Left ventricle myocardium inferior (tissue), 1 donor: Measurements from ENCODE around the gene PIF1. TPM values are rescaled to one million over a fixed set of nuclear protein-coding genes. Genes with fewer than 3 reads are reported as not detected.

Source experiments
- DNase-seq: peaks from one replicate; pipeline ENCODE4 v3.0.0-alpha.2; 2020
- H3K27ac ChIP-seq: fragments of 200-600 bp; replicated peaks from 2 replicates; pipeline ENCODE4 v1.8.0; 2021
- H3K27me3 ChIP-seq: fragments of 200-600 bp; 2 replicates; pipeline ENCODE4 v1.8.0; 2021; ENCODE audit warnings: low read depth
- H3K36me3 ChIP-seq: fragments of 200-600 bp; 2 replicates; pipeline ENCODE4 v1.8.0; 2021
- H3K4me1 ChIP-seq: fragments of 200-600 bp; 2 replicates; pipeline ENCODE4 v1.8.0; 2021
- H3K4me3 ChIP-seq: fragments of 200-600 bp; 2 replicates; pipeline ENCODE4 v1.8.0; 2021; ENCODE audit warnings: mild to moderate bottlenecking, moderate library complexity
- H3K9me3 ChIP-seq: fragments of 200-600 bp; replicated peaks from 2 replicates; pipeline ENCODE4 v1.8.0; 2021
- intact Hi-C: fragments of 100-400 bp; cut with micrococcal nuclease; formaldehyde crosslinking; loops from one replicate; pipeline ENCODE4 v1.11.0; 2022
- total RNA-seq: library from RNA; stranded (reverse); fragmentation: NEBNext Ultra II Directional; extraction: Animal tissue kit (Norgen Biotek cat#: 25700); gene quantifications from one replicate; pipeline ENCODE4 v1.2.1, GENCODE V29; 2021
- TF ChIP-seq, protein P1 (sequence below): fragments of 200-600 bp; IDR thresholded peaks from 2 replicates; pipeline ENCODE4 v1.8.0; 2021; ENCODE audit warnings: antibody characterized with exemption, mild to moderate bottlenecking, borderline replicate concordance
- donor health status: DM: no; HTN: yes; CAD: no; lungs with severe emphysema.

The PIF1 gene
- total RNA-seq, 1 donor from 2014 or later = 0.41 TPM

DNA sequence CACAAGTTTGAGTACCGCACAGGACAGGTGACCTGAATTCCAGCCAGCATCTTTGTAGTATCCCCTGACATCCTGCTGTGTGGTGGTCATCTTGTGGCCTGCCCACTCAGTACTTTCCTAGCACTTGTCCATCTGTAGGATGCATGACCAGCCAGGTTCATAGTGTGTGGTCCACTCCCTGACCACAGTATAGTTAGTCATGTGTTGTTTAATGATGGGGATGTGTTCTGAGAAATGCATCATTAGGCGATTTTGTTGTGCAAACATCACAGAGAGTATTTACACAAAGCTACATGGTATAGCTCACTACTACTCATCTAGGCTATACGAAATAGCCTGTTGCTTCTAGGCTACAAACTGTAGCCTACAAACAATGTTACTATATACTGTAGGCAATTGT is 33.2 kb downstream of the PIF1 start:
- TF ChIP-seq, protein P1, sequence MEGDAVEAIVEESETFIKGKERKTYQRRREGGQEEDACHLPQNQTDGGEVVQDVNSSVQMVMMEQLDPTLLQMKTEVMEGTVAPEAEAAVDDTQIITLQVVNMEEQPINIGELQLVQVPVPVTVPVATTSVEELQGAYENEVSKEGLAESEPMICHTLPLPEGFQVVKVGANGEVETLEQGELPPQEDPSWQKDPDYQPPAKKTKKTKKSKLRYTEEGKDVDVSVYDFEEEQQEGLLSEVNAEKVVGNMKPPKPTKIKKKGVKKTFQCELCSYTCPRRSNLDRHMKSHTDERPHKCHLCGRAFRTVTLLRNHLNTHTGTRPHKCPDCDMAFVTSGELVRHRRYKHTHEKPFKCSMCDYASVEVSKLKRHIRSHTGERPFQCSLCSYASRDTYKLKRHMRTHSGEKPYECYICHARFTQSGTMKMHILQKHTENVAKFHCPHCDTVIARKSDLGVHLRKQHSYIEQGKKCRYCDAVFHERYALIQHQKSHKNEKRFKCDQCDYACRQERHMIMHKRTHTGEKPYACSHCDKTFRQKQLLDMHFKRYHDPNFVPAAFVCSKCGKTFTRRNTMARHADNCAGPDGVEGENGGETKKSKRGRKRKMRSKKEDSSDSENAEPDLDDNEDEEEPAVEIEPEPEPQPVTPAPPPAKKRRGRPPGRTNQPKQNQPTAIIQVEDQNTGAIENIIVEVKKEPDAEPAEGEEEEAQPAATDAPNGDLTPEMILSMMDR = no peak
- no peak for DNase-seq
- intact Hi-C loops = no loop called here
- no peak overlapping the region for H3K27ac ChIP-seq
- H3K4me1 ChIP-seq = no peaks in the 10 kb centered on the region
- no peaks in the 10 kb centered on the region for H3K9me3 ChIP-seq
- no peaks in the 10 kb centered on the region for H3K27me3 ChIP-seq
- no peak overlapping the region for H3K4me3 ChIP-seq
- H3K36me3 ChIP-seq = no peaks in the 10 kb centered on the region

DNA sequence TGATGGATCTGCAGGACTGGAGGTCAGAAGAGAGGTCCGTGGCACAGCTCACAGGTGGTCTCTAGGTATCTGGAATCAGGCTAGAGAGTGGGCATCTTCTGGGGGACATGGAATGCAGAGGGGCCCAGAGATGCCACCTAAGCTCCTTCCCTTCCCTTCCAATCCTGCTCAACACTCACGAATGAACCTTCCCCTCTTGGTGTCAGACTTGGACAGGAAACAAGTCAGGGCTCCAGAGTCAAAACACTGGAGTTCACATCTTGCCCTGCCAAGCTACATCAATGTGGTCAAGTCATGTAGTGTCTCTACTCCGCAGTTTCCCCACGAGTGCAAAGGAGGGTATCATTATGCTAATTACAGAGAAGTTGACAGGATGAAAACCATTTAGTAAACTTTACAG is 34.0 kb downstream of the PIF1 start:
- no peaks in the 10 kb centered on the region for H3K4me1 ChIP-seq
- no peaks in the 10 kb centered on the region for H3K36me3 ChIP-seq
- intact Hi-C loops = no loop called here
- no peak overlapping the region for H3K4me3 ChIP-seq
- no peak overlapping the region for H3K27ac ChIP-seq
- no peaks in the 10 kb centered on the region for H3K9me3 ChIP-seq
- TF ChIP-seq, protein P1 = no peak
- H3K27me3 ChIP-seq = no peaks in the 10 kb centered on the region
- no peak for DNase-seq

DNA sequence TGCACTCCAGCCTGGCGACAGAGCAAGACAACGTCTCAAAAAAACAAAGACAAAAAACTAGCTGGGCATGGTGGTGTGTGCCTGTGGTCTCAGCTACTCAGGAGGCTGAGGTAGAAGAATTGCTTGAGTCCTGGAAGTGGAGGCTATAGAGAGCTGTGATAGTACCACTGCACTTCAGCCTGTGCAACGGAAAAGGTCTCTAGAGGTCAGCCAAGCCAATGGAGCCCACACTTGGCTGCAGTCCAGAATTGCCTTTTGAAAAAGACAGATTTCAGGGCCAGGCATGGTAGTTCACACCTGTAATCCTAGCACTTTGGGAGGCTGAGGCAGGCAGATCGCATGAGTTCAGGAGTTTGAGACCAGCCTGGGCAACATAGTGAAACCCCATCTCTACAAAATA is 41.7 kb downstream of the PIF1 start:
- Histone ChIP-seq H3K27ac (no peak overlapping the region), H3K4me3 (no peak overlapping the region), H3K9me3 (no peaks in the 10 kb centered on the region), H3K4me1 (no peaks in the 10 kb centered on the region), H3K36me3 (no peaks in the 10 kb centered on the region), H3K27me3 (no peaks in the 10 kb centered on the region)
- DNase-seq = no peak
- TF ChIP-seq, protein P1 = no peak
- intact Hi-C loops = no loop called here

DNA sequence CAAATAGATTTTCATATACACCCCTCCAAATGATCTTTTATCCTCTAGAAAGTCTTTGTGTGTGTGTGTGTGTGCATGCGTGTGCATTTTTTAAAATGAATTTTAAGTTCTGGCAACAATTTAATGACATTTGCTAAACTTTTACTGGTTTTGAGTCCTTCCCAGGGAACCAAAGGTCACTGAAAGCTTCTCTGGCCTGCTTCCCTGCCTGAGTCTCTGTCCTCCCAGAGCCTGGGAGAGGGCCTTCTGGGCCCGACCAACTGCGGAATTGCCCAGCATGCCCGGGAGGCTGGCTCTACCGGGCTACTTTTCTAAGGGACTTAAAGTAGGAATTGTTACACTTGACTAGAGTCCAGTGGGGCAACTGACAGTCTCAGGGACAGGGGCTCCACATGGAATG is 42.7 kb downstream of the PIF1 start:
- H3K36me3 ChIP-seq = no peaks in the 10 kb centered on the region
- no peak for DNase-seq
- no peaks in the 10 kb centered on the region for H3K9me3 ChIP-seq
- no peaks in the 10 kb centered on the region for H3K27me3 ChIP-seq
- no peak overlapping the region for H3K27ac ChIP-seq
- intact Hi-C loops = no loop called here
- no peak overlapping the region for H3K4me3 ChIP-seq
- H3K4me1 ChIP-seq = no peaks in the 10 kb centered on the region
- TF ChIP-seq, protein P1 = no peak

DNA sequence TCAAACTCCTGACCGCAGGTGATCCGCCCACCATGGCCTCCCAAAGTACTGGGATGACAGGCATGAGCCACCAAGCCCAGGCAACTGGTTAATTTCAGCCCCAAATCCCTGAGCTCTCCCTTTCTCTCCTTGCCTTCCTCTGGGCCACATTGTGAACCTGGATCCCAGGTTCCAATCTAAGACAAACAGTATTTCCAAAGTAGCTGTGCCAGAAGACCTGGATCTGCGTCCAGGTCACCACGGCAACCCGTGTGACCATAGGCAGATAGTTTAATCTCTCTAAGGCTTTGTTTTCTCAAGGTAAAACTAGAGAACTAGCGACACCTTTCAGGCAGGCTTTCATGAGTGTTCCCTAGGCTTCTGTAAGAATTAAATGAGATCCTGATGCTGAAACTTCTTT is 44.1 kb downstream of the PIF1 start:
- Histone ChIP-seq H3K27ac (no peak overlapping the region), H3K36me3 (no peaks in the 10 kb centered on the region), H3K9me3 (no peaks in the 10 kb centered on the region), H3K4me3 (no peak overlapping the region), H3K27me3 (peaks cover 2% of the 10 kb centered on the region), H3K4me1 (peaks cover 10% of the 10 kb centered on the region)
- no peak for DNase-seq
- intact Hi-C loops = no loop called here
- TF ChIP-seq, protein P1 = no peak
